ENCODE results near the gene PHLPP2.
"Not testable (repeated sequence)": the region's sequence is repeated elsewhere in the genome, so short reads cannot be mapped to it uniquely, and the experiment has no call there.

The PHLPP2 gene

GRCh38 chr16:71610447-71610846 lies 114.1 kb downstream of the PHLPP2 start:
- no peak for TF ChIP-seq MAX (IDR thresholded peaks at IDR 0.05; ENCODE audit: low read depth, low read length)
- no peak for TF ChIP-seq MYC (IDR thresholded peaks at IDR 0.05; ENCODE audit: low read depth, low read length)
- no peak for TF ChIP-seq POLR2A (IDR thresholded peaks at IDR 0.05; ENCODE audit: extremely low read depth, insufficient read length)
- no peak for DNase-seq (ENCODE audit: low read depth)
- no peak overlapping the region for H3K4me3 ChIP-seq (ENCODE audit: low read depth, low read length)

- DNase-seq (ENCODE audit: low read depth): no peak
These were observed 115.4 kb downstream of the PHLPP2 start for GRCh38 chr16:71609066-71609465.

GRCh38 chr16:71600822-71601221 lies 123.7 kb downstream of the PHLPP2 start:
- TF ChIP-seq POLR2A (IDR thresholded peaks at IDR 0.05; ENCODE audit: extremely low read depth, insufficient read length) (no peak), CTCF (IDR thresholded peaks at IDR 0.05; ENCODE audit: low read depth, low read length) (no peak), MYC (IDR thresholded peaks at IDR 0.05; ENCODE audit: low read depth, low read length) (no peak)
- no peak for DNase-seq (ENCODE audit: low read depth)
- H3K4me3 ChIP-seq (ENCODE audit: low read depth, low read length): no peak overlapping the region

More at GRCh38 chr16:71609066-71609465, 115.4 kb downstream of the PHLPP2 start:
- TF ChIP-seq MAX (IDR thresholded peaks at IDR 0.05; ENCODE audit: low read depth, low read length) (no peak), MYC (IDR thresholded peaks at IDR 0.05; ENCODE audit: low read depth, low read length) (no peak), POLR2A (IDR thresholded peaks at IDR 0.05; ENCODE audit: extremely low read depth, insufficient read length) (no peak), CTCF (IDR thresholded peaks at IDR 0.05; ENCODE audit: low read depth, low read length) (no peak)
- no peak overlapping the region for H3K4me3 ChIP-seq (ENCODE audit: low read depth, low read length)

GRCh38 chr16:71598426-71598825 lies 126.1 kb downstream of the PHLPP2 start:
- H3K4me3 ChIP-seq (ENCODE audit: low read depth, low read length); DNase-seq (ENCODE audit: low read depth): not testable (repeated sequence)

- not testable (repeated sequence) for H3K4me3 ChIP-seq (ENCODE audit: low read depth, low read length); DNase-seq (ENCODE audit: low read depth)
These were observed 129.1 kb downstream of the PHLPP2 start for GRCh38 chr16:71595340-71595826.
